Upper lobe of left lung (tissue), 4 donors: ENCODE results near the gene PDZK1.

Experiments
- EP300 ChIP-seq, 4 donors: sonication (generic); formaldehyde crosslinking; IDR thresholded peaks; one replicate each; pipeline ENCODE4 v1.5.1; 2017; ENCODE audit warnings: antibody characterized with exemption in 4 of 4, control low read depth in 2 of 4
- POLR2A ChIP-seq, 4 donors: fragments of 450-650 bp; IDR thresholded peaks; one replicate each; pipeline ENCODE4 v1.5.1; 2016 to 2017; ENCODE audit warnings: antibody characterized with exemption in 4 of 4, mild to moderate bottlenecking in 2 of 4
- POLR2AphosphoS5 ChIP-seq, 2 donors: sonication (generic); formaldehyde crosslinking; IDR thresholded peaks; one replicate each; pipeline ENCODE4 v1.5.1; 2017; ENCODE audit warnings: antibody characterized with exemption in 2 of 2
- TF ChIP-seq, protein P1 (sequence below), 6 experiments: fragments of 450-650 bp in 4 of 6; fragments of 200-600 bp in 2 of 6; sonication (generic) in 2 of 6; IDR thresholded peaks; one replicate each; pipeline ENCODE4 v1.5.1; 2016 to 2019; ENCODE audit warnings: antibody characterized with exemption in 6 of 6

GRCh38 chr1:145730467-145730866 lies 23.3 kb upstream of the PDZK1 start:
- no peak for TF ChIP-seq POLR2A (IDR thresholded peaks at IDR 0.05)
- TF ChIP-seq, protein P1, sequence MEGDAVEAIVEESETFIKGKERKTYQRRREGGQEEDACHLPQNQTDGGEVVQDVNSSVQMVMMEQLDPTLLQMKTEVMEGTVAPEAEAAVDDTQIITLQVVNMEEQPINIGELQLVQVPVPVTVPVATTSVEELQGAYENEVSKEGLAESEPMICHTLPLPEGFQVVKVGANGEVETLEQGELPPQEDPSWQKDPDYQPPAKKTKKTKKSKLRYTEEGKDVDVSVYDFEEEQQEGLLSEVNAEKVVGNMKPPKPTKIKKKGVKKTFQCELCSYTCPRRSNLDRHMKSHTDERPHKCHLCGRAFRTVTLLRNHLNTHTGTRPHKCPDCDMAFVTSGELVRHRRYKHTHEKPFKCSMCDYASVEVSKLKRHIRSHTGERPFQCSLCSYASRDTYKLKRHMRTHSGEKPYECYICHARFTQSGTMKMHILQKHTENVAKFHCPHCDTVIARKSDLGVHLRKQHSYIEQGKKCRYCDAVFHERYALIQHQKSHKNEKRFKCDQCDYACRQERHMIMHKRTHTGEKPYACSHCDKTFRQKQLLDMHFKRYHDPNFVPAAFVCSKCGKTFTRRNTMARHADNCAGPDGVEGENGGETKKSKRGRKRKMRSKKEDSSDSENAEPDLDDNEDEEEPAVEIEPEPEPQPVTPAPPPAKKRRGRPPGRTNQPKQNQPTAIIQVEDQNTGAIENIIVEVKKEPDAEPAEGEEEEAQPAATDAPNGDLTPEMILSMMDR (IDR thresholded peaks at IDR 0.05): no peak
- TF ChIP-seq EP300 (IDR thresholded peaks at IDR 0.05): no peak
- no peak for TF ChIP-seq POLR2AphosphoS5 (IDR thresholded peaks at IDR 0.05)
